A549 (cell line): ENCODE measurements around the gene ARID5A. TPM values are rescaled to one million over a fixed set of nuclear protein-coding genes. Genes with fewer than 3 reads are reported as not detected.

Experiments
- ATAC-seq, 2 experiments: fragments of 200-7000 bp in 1 of 2; fragments of >200 bp in 1 of 2; cut with Nextera tagmentation in 1 of 2; cut with Tn5 transposase in 1 of 2; 3 replicates each; pipeline versions ENCODE4 v1.8.0 to v1.9.1; 2018 to 2020; ENCODE audit warnings: mild to moderate bottlenecking in 1 of 2, moderate library complexity in 1 of 2
- CTCF ChIA-PET: fragments of 300-600 bp; sonication (Branson Sonifier 250); formaldehyde crosslinking; extraction: SDS; loops from one replicate; lab custom pipeline; 2021; ENCODE audit warnings: antibody characterized with exemption, inconsistent platforms; lab: Yijun Ruan, JAX
- POLR2A ChIA-PET: fragments of 350-600 bp; formaldehyde crosslinking; extraction: SDS; loops from one replicate; lab custom pipeline; 2021; ENCODE audit warnings: antibody characterized with exemption, inconsistent platforms; lab: Yijun Ruan, JAX
- DNase-seq, 2 experiments: peaks; one replicate each; pipeline versions ENCODE4 v3.0.0 to v3.0.0-alpha.2; 2011 to 2016; ENCODE audit warnings: low read depth in 1 of 2, low spot score in 1 of 2
- FAIRE-seq: peaks from 2 replicates; lab custom pipeline; 2011; peaks lifted over from hg19 to GRCh38; lab: Jason Lieb, UNC
- H3K27ac ChIP-seq, 2 experiments: fragments of >200 bp; sonication (Bioruptor Twin); formaldehyde crosslinking; 3 replicates each; pipeline ENCODE4 v1.5.1; 2016 to 2017
- H3K4me1 ChIP-seq: fragments of >200 bp; sonication (Bioruptor Twin); formaldehyde crosslinking; 3 replicates; pipeline ENCODE4 v1.6.1; 2016
- H3K4me2 ChIP-seq: fragments of >200 bp; sonication (Bioruptor Twin); formaldehyde crosslinking; 3 replicates; pipeline ENCODE4 v1.6.1; 2016
- H3K4me3 ChIP-seq: fragments of >200 bp; sonication (Bioruptor Twin); formaldehyde crosslinking; 3 replicates; pipeline ENCODE4 v1.5.1; 2016
- H3K9me3 ChIP-seq: fragments of >200 bp; sonication (Bioruptor Twin); formaldehyde crosslinking; 3 replicates; pipeline ENCODE4 v1.6.1; 2016
- CEBPB ChIP-seq, 2 experiments: fragments of >200 bp in 1 of 2; sonication (Bioruptor Twin) in 1 of 2; formaldehyde crosslinking in 1 of 2; IDR thresholded peaks; 2 replicates each; pipeline ENCODE4 v1.6.1; 2012 to 2016
- EP300 ChIP-seq, 2 experiments: fragments of >200 bp; sonication (Bioruptor Twin); formaldehyde crosslinking; IDR thresholded peaks; 2 replicates in 1 of 2; 3 replicates in 1 of 2; pipeline ENCODE4 v1.6.1; 2016 to 2017
- ESRRA ChIP-seq: fragments of 150-350 bp; IDR thresholded peaks from 2 replicates; pipeline ENCODE4 v1.6.1; 2014; ENCODE audit warnings: mild to moderate bottlenecking, low read length, borderline replicate concordance
- FOSL2 ChIP-seq, 2 experiments: fragments of 450-650 bp in 1 of 2; fragments of >200 bp in 1 of 2; sonication (Bioruptor Twin) in 1 of 2; formaldehyde crosslinking; IDR thresholded peaks; 2 replicates each; pipeline versions ENCODE4 v1.5.0 to v1.6.1; 2016 to 2020; ENCODE audit warnings: mild to moderate bottlenecking in 1 of 2, moderate library complexity in 1 of 2
- HEYL ChIP-seq: fragments of 250-450 bp; sonication (Bioruptor Pico); IDR thresholded peaks from 2 replicates; pipeline ENCODE4 v1.8.0; 2021; ENCODE audit warnings: mild to moderate bottlenecking, moderate library complexity
- HOXA7 ChIP-seq: fragments of 250-450 bp; sonication (Bioruptor Pico); IDR thresholded peaks from 2 replicates; pipeline ENCODE4 v1.5.0; 2020; ENCODE audit warnings: mild to moderate bottlenecking, moderate library complexity
- HOXB13 ChIP-seq: fragments of 250-450 bp; sonication (Bioruptor Pico); IDR thresholded peaks from 2 replicates; pipeline ENCODE4 v1.5.0; 2020; ENCODE audit warnings: low read depth, mild to moderate bottlenecking, moderate library complexity
- JUNB ChIP-seq: fragments of >200 bp; sonication (Bioruptor Twin); formaldehyde crosslinking; IDR thresholded peaks from 2 replicates; pipeline ENCODE4 v1.6.1; 2016
- MAFK ChIP-seq: fragments of 450-650 bp; IDR thresholded peaks from 2 replicates; pipeline ENCODE4 v1.6.1; 2014; ENCODE audit not compliant: partially characterized antibody
- MAZ ChIP-seq: fragments of 150-350 bp; IDR thresholded peaks from 2 replicates; pipeline ENCODE4 v1.6.1; 2014; ENCODE audit warnings: antibody characterized with exemption, low read depth, low read length, borderline replicate concordance
- NFE2L2 ChIP-seq: fragments of 150-350 bp; conservative IDR thresholded peaks from 2 replicates; pipeline ENCODE4 v1.6.1; 2014; ENCODE audit warnings: low read length
- NPAS2 ChIP-seq: fragments of 250-450 bp; sonication (Bioruptor Pico); IDR thresholded peaks from 2 replicates; pipeline ENCODE4 v1.8.0; 2022; ENCODE audit warnings: mild to moderate bottlenecking, moderate library complexity, borderline replicate concordance
- PHF8 ChIP-seq: fragments of 200-600 bp; sonication (generic); IDR thresholded peaks from 2 replicates; pipeline ENCODE4 v1.6.1; 2016; ENCODE audit warnings: low read depth, mild to moderate bottlenecking, antibody characterized with exemption, moderate library complexity, borderline replicate concordance
- RARB ChIP-seq: fragments of 250-450 bp; sonication (Bioruptor Pico); IDR thresholded peaks from 2 replicates; pipeline ENCODE4 v1.8.0; 2021; ENCODE audit warnings: mild to moderate bottlenecking, moderate library complexity
- SREBF2 ChIP-seq: fragments of 450-650 bp; IDR thresholded peaks from 2 replicates; pipeline ENCODE4 v1.6.1; 2014; ENCODE audit warnings: mild to moderate bottlenecking, moderate library complexity
- ZC3H11A ChIP-seq: fragments of 450-650 bp; IDR thresholded peaks from 2 replicates; pipeline ENCODE4 v1.6.1; 2014; ENCODE audit warnings: antibody characterized with exemption, mild to moderate bottlenecking
- ZNF302 ChIP-seq: fragments of 250-450 bp; sonication (Bioruptor Pico); IDR thresholded peaks from 2 replicates; pipeline ENCODE4 v1.9.0; 2021; ENCODE audit warnings: inconsistent platforms, mild to moderate bottlenecking, moderate library complexity
- WGBS: methylation state at CpG from one replicate; pipeline ENCODE4 v1.1.6; 2017; ENCODE audit errors: missing lambda C conversion rate; 5-methylcytosine and 5-hydroxymethylcytosine counted together
- polyA plus RNA-seq, 4 experiments: library from polyadenylated mRNA; depleted of rRNA in 3 of 4; stranded (reverse); fragments of >200 nt; fragmentation: RNase III in 1 of 4; extraction: RNeasy Plus Mini Kit Qiagen cat#74134 plus additional on column Dnase treatment in 1 of 4; gene quantifications; 2 replicates in 3 of 4; 3 replicates in 1 of 4; pipeline ENCODE4 v1.2.3, GENCODE V29; 2011 to 2017
- TF ChIP-seq, protein P1 (sequence below): fragments of 150-350 bp; IDR thresholded peaks from 2 replicates; pipeline ENCODE4 v1.6.1; 2014; ENCODE audit warnings: low read depth, mild to moderate bottlenecking, low read length
- TF ChIP-seq, protein P2 (sequence below): fragments of 200-600 bp; sonication (generic); IDR thresholded peaks from 2 replicates; pipeline ENCODE4 v1.6.1; 2016; ENCODE audit warnings: antibody characterized with exemption, mild to moderate bottlenecking, moderate library complexity
- TF ChIP-seq, protein P3 (sequence below): IDR thresholded peaks from 2 replicates; pipeline ENCODE4 v1.6.1; 2012
- TF ChIP-seq, protein P4 (sequence below): fragments of 250-450 bp; sonication (Bioruptor Pico); IDR thresholded peaks from 2 replicates; pipeline ENCODE4 v1.5.0; 2021; ENCODE audit warnings: mild to moderate bottlenecking, moderate library complexity, borderline replicate concordance

The ARID5A gene
- polyA plus RNA-seq, 2 of the 4 experiments (the other 2 are of a cell fraction): 1.2 to 4.4 TPM

DNA sequence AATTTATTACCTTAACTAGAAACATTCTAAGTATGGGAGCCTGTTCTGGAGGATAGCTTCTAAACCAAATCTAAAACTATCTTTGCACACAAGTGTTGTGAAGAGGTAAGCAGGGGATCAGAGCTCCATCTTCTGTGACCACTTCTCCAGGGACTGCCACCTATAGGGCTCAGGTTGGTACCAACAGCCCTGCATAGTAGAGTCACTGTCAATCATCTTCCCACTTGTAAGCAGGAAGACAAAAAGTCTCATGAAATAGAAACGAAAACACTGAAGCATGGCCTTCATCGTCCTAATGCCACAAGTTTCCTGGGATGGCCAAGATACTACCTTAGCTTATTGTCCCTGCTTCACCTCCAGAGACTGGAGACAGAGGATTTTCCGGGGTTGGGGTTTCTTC, 57.7 kb downstream of the ARID5A start (continued):
- no peak for TF ChIP-seq ZNF302 (CRISPR knock-in tag)
- no peak for TF ChIP-seq RARB
- TF ChIP-seq CEBPB (IDR thresholded peaks at IDR 0.05): no peak
- no peak for TF ChIP-seq JUNB
- TF ChIP-seq HEYL (CRISPR knock-in tag): no peak
- TF ChIP-seq MAZ: no peak

DNA sequence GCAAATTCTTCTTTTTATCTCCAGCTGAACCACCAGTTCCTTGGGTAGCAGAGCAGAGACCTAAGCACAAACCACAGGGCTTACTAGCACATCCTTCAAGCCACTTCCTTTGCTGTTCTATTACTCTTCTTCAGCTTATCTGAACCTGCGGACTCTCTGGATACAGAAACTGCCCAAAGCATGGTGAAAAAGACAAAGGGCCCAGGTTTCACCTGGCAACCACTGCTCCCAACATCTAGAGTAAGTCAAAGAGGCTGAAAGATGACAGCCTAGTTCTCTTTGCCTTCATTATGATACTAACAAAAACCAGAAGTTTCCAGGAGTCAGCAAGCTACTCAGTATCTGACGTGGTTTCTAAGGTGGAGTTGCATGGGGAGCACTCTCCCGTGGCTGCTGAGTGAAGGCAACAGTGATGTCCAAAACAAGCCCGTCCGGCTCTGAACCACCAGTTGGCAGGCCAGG, 58.2 kb downstream of the ARID5A start:
- no peak overlapping the region for H3K4me2 ChIP-seq
- H3K27ac ChIP-seq: no peak overlapping the region
- H3K4me3 ChIP-seq: no peak overlapping the region
- no peak for ATAC-seq
- no peaks in the 10 kb centered on the region for H3K4me1 ChIP-seq
- ChIA-PET CTCF (interaction anchor here (0.7 to 3.8 kb wide), 9 partner anchors 9 to 167 kb away, joined by 3 to 14 read pairs (median 3); no protein-coding TSS in a partner anchor), POLR2A (no interaction called here)
- WGBS: 89% methylated on average over 4 of the region's 5 CpGs
- DNase-seq: no peak
- no peaks in the 10 kb centered on the region for H3K9me3 ChIP-seq
- TF ChIP-seq PHF8: no peak
- TF ChIP-seq, protein P1, sequence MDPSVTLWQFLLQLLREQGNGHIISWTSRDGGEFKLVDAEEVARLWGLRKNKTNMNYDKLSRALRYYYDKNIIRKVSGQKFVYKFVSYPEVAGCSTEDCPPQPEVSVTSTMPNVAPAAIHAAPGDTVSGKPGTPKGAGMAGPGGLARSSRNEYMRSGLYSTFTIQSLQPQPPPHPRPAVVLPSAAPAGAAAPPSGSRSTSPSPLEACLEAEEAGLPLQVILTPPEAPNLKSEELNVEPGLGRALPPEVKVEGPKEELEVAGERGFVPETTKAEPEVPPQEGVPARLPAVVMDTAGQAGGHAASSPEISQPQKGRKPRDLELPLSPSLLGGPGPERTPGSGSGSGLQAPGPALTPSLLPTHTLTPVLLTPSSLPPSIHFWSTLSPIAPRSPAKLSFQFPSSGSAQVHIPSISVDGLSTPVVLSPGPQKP: no peak
- TF ChIP-seq FOSL2 (IDR thresholded peaks at IDR 0.05): no peak
- no peak for TF ChIP-seq FOSL2 (CRISPR knock-in tag; IDR thresholded peaks at IDR 0.05)
- TF ChIP-seq HOXB13 (CRISPR knock-in tag): no peak
- TF ChIP-seq ESRRA: no peak
- TF ChIP-seq MAFK: no peak
- TF ChIP-seq NFE2L2: no peak
- TF ChIP-seq SREBF2: no peak
- TF ChIP-seq NPAS2 (CRISPR knock-in tag): no peak
- TF ChIP-seq, protein P2, sequence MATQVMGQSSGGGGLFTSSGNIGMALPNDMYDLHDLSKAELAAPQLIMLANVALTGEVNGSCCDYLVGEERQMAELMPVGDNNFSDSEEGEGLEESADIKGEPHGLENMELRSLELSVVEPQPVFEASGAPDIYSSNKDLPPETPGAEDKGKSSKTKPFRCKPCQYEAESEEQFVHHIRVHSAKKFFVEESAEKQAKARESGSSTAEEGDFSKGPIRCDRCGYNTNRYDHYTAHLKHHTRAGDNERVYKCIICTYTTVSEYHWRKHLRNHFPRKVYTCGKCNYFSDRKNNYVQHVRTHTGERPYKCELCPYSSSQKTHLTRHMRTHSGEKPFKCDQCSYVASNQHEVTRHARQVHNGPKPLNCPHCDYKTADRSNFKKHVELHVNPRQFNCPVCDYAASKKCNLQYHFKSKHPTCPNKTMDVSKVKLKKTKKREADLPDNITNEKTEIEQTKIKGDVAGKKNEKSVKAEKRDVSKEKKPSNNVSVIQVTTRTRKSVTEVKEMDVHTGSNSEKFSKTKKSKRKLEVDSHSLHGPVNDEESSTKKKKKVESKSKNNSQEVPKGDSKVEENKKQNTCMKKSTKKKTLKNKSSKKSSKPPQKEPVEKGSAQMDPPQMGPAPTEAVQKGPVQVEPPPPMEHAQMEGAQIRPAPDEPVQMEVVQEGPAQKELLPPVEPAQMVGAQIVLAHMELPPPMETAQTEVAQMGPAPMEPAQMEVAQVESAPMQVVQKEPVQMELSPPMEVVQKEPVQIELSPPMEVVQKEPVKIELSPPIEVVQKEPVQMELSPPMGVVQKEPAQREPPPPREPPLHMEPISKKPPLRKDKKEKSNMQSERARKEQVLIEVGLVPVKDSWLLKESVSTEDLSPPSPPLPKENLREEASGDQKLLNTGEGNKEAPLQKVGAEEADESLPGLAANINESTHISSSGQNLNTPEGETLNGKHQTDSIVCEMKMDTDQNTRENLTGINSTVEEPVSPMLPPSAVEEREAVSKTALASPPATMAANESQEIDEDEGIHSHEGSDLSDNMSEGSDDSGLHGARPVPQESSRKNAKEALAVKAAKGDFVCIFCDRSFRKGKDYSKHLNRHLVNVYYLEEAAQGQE: no peak
- no peak for TF ChIP-seq RARB
- no peak for TF ChIP-seq HOXA7 (CRISPR knock-in tag)
- TF ChIP-seq EP300 (IDR thresholded peaks at IDR 0.05): no peak
- TF ChIP-seq, protein P3, sequence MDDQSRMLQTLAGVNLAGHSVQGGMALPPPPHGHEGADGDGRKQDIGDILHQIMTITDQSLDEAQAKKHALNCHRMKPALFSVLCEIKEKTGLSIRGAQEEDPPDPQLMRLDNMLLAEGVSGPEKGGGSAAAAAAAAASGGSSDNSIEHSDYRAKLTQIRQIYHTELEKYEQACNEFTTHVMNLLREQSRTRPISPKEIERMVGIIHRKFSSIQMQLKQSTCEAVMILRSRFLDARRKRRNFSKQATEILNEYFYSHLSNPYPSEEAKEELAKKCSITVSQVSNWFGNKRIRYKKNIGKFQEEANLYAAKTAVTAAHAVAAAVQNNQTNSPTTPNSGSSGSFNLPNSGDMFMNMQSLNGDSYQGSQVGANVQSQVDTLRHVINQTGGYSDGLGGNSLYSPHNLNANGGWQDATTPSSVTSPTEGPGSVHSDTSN: no peak
- no peak for TF ChIP-seq ZC3H11A
- TF ChIP-seq, protein P4, sequence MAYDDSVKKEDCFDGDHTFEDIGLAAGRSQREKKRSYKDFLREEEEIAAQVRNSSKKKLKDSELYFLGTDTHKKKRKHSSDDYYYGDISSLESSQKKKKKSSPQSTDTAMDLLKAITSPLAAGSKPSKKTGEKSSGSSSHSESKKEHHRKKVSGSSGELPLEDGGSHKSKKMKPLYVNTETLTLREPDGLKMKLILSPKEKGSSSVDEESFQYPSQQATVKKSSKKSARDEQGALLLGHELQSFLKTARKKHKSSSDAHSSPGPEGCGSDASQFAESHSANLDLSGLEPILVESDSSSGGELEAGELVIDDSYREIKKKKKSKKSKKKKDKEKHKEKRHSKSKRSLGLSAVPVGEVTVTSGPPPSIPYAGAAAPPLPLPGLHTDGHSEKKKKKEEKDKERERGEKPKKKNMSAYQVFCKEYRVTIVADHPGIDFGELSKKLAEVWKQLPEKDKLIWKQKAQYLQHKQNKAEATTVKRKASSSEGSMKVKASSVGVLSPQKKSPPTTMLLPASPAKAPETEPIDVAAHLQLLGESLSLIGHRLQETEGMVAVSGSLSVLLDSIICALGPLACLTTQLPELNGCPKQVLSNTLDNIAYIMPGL (CRISPR knock-in tag): no peak
- no peak for FAIRE-seq
